Caco-2 (cell line): Measurements from ENCODE around the gene SLC8A2. TPM values are rescaled to one million over a fixed set of nuclear protein-coding genes. Genes with fewer than 3 reads are reported as not detected.

Experiments
- BruUV-seq: library from RNA; stranded (reverse); fragments of 400-500 nt; replicated peaks from 2 replicates; lab custom pipeline; 2021; lab: Mats Ljungman, UMichigan
- CTCF ChIA-PET: fragments of 300-600 bp; sonication (Branson Sonifier 250); formaldehyde crosslinking; loops from one replicate; lab custom pipeline; 2022; ENCODE audit warnings: antibody characterized with exemption; lab: Charles Lee
- POLR2A ChIA-PET: fragments of 300-600 bp; sonication (Branson Sonifier 250); formaldehyde crosslinking; loops from one replicate; lab custom pipeline; 2022; ENCODE audit warnings: antibody characterized with exemption; lab: Charles Lee
- DNase-seq, 2 experiments: peaks; one replicate each; pipeline versions ENCODE4 v3.0.0 to v3.0.0-alpha.2; 2020 to 2022
- H3K27me3 ChIP-seq: replicated peaks from 2 replicates; pipeline ENCODE4 v1.6.0; 2011; ENCODE audit warnings: low read length; ENCODE audit not compliant: control insufficient read depth, insufficient read depth
- H3K36me3 ChIP-seq: 2 replicates; pipeline ENCODE4 v1.5.1; 2011; ENCODE audit warnings: low read length; ENCODE audit not compliant: control insufficient read depth, insufficient read depth
- H3K4me1 ChIP-seq: fragments of 250-450 bp; sonication (Bioruptor Pico); 2 replicates; pipeline ENCODE4 v1.5.1; 2020; ENCODE audit warnings: mild to moderate bottlenecking
- H3K4me3 ChIP-seq: 2 replicates; pipeline ENCODE4 v1.5.1; 2011; ENCODE audit warnings: low read depth, mild to moderate bottlenecking, control low read depth, low read length
- H3K9me3 ChIP-seq: fragments of 250-450 bp; sonication (Bioruptor Pico); 2 replicates; pipeline ENCODE4 v1.5.1; 2020; ENCODE audit warnings: mild to moderate bottlenecking, moderate library complexity
- H3K27ac Mint-ChIP-seq: one replicate; pipeline ENCODE4 v1.8.0; 2022; ENCODE audit warnings: mixed read lengths; ENCODE audit not compliant: unreplicated experiment
- H3K27me3 Mint-ChIP-seq: one replicate; pipeline ENCODE4 v1.8.0; 2022; ENCODE audit warnings: mixed read lengths; ENCODE audit not compliant: insufficient read depth, unreplicated experiment
- H3K36me3 Mint-ChIP-seq: one replicate; pipeline ENCODE4 v1.8.0; 2022; ENCODE audit warnings: mild to moderate bottlenecking, mixed read lengths; ENCODE audit not compliant: insufficient read depth, unreplicated experiment
- H3K4me1 Mint-ChIP-seq: one replicate; pipeline ENCODE4 v1.8.0; 2022; ENCODE audit warnings: low read depth, mixed read lengths; ENCODE audit not compliant: unreplicated experiment
- H3K4me3 Mint-ChIP-seq: one replicate; pipeline ENCODE4 v1.8.0; 2022; ENCODE audit warnings: mild to moderate bottlenecking, moderate library complexity, mixed read lengths; ENCODE audit not compliant: unreplicated experiment
- H3K9me3 Mint-ChIP-seq: one replicate; pipeline ENCODE4 v1.8.0; 2022; ENCODE audit warnings: mixed read lengths; ENCODE audit not compliant: unreplicated experiment
- intact Hi-C: fragments of 100-400 bp; cut with micrococcal nuclease; formaldehyde crosslinking; loops from one replicate; pipeline ENCODE4 v1.10.0; 2022; ENCODE audit not compliant: unreplicated experiment
- total RNA-seq: library from RNA; stranded (reverse); gene quantifications from 2 replicates; pipeline ENCODE4 v1.2.3, GENCODE V29; 2022
- TF ChIP-seq, protein P1 (sequence below), 2 experiments: fragments of 200-600 bp in 1 of 2; IDR thresholded peaks; 1 replicate in 1 of 2; 2 replicates in 1 of 2; pipeline versions ENCODE4 v1.5.1 to v1.8.0; 2011 to 2022; ENCODE audit warnings: antibody characterized with exemption in 1 of 2, control low read depth in 1 of 2, inconsistent platforms in 1 of 2, low read depth in 1 of 2, low read length in 1 of 2, mild to moderate bottlenecking in 1 of 2, moderate library complexity in 1 of 2; ENCODE audit not compliant: insufficient read depth in 1 of 2, severe bottlenecking in 1 of 2, unreplicated experiment in 1 of 2

The SLC8A2 gene
- total RNA-seq, 1 experiment from 2014 or later: 1.2 TPM

DNA sequence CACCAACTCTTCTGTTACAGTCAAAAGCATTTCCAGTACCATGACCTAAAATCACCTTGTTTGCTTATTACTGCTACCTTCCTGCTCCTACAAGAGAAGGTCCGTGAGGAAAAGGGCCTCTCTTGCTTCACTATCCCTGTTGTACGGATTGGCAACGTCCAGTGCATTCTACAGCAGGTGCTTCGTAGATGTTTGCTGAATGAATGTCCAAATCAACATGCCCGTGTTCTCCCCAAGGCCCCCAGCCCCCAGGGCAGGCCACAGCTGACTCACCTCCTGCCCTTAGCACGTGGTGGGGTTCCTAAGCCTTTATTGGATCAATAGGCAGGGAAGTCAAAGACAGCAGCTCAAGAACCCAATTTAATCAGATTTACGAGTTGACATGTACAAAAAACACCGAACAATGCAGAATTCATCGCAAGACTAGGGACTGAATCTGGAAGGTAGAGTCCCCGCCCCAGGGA lies 48.7 kb upstream of the SLC8A2 start:
- Mint-ChIP-seq H3K36me3 (peaks cover 2% of the 10 kb centered on the region), H3K9me3 (no peaks in the 10 kb centered on the region), H3K27ac (no peak overlapping the region), H3K4me1 (peaks cover 6% of the 10 kb centered on the region), H3K27me3 (no peaks in the 10 kb centered on the region), H3K4me3 (no peak overlapping the region)
- no peaks in the 10 kb centered on the region for H3K36me3 ChIP-seq
- H3K27me3 ChIP-seq: no peaks in the 10 kb centered on the region
- ChIA-PET CTCF (interaction anchor here (0.9 to 1.5 kb wide), 3 partner anchors 9 to 90 kb away, joined by 3 to 6 read pairs (median 4); no protein-coding TSS in a partner anchor), POLR2A (interaction anchor here (0.6 kb wide), 1 partner anchor 8 kb away, joined by 8 read pairs; no protein-coding TSS in a partner anchor)
- no peak overlapping the region for H3K4me3 ChIP-seq
- BruUV-seq: no TSS peak
- no peak for DNase-seq
- intact Hi-C loops: no loop called here
- 0 out of 2 replicates have a peak, but pooled peaks cover 3% of the 10 kb centered on the region for H3K4me1 ChIP-seq
- no peaks in the 10 kb centered on the region for H3K9me3 ChIP-seq
- TF ChIP-seq, protein P1, sequence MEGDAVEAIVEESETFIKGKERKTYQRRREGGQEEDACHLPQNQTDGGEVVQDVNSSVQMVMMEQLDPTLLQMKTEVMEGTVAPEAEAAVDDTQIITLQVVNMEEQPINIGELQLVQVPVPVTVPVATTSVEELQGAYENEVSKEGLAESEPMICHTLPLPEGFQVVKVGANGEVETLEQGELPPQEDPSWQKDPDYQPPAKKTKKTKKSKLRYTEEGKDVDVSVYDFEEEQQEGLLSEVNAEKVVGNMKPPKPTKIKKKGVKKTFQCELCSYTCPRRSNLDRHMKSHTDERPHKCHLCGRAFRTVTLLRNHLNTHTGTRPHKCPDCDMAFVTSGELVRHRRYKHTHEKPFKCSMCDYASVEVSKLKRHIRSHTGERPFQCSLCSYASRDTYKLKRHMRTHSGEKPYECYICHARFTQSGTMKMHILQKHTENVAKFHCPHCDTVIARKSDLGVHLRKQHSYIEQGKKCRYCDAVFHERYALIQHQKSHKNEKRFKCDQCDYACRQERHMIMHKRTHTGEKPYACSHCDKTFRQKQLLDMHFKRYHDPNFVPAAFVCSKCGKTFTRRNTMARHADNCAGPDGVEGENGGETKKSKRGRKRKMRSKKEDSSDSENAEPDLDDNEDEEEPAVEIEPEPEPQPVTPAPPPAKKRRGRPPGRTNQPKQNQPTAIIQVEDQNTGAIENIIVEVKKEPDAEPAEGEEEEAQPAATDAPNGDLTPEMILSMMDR (IDR thresholded peaks at IDR 0.05; ENCODE audit: insufficient read depth in 1 of 2, low read depth in 1 of 2, low read length in 1 of 2, severe bottlenecking in 1 of 2, unreplicated experiment in 1 of 2): no peak

DNA sequence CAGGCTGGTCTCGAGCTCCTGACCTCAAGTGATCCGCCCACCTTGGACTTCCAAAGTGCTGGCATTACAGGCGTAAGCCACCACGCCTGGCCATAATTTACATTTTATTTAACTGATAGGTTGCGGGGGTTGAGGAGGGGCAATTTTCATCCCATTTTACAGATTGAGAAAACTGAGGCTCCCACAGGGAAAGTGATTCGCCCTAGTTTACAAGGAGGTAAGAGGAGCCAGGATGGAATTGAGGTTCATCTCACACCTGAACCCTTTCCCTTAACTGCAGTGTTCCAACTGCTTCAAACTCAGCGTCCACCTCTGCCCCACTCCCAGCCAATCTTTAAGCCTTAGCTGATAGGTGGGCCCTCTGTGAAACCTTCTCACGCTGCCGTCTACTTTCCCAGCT lies 47.2 kb upstream of the SLC8A2 start:
- CTCF ChIA-PET: interaction anchor here (1.6 kb wide), 1 partner anchor 82 kb away, joined by 5 read pairs; no protein-coding TSS in a partner anchor

DNA sequence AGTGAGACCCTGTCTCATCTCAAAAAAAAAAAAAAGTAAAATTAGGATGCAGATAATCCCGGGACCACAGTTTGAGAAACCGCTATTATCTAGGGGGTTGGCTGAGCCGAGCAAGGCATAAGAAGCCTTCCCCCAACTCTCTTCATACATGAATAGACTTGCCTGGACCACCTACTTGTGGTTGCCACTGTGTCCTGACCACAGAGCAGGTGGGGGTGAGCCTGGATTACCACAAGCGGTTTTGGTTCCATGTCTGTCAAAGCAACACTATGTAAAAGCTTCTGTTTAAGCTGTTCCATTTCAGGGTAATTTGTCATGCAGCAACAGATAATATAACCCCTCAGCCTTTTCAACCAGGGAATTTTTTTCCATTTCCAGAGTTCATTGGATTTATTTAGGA lies 46.4 kb upstream of the SLC8A2 start:
- POLR2A ChIA-PET: no interaction called here

More for the DNA sequence above, 47.2 kb upstream of the SLC8A2 start:
- Mint-ChIP-seq H3K27ac (no peak overlapping the region), H3K4me1 (peaks cover 16% of the 10 kb centered on the region), H3K36me3 (peaks cover 15% of the 10 kb centered on the region), H3K4me3 (no peak overlapping the region), H3K9me3 (no peaks in the 10 kb centered on the region), H3K27me3 (no peaks in the 10 kb centered on the region)
- no peaks in the 10 kb centered on the region for H3K36me3 ChIP-seq
- 0 out of 2 replicates have a peak, but pooled peaks cover 3% of the 10 kb centered on the region for H3K4me1 ChIP-seq
- DNase-seq: no peak
- POLR2A ChIA-PET: no interaction called here
- no peaks in the 10 kb centered on the region for H3K9me3 ChIP-seq
- H3K27me3 ChIP-seq: no peaks in the 10 kb centered on the region
- H3K4me3 ChIP-seq: no peak overlapping the region
- no TSS peak for BruUV-seq
- TF ChIP-seq, protein P1 (IDR thresholded peaks at IDR 0.05; ENCODE audit: insufficient read depth in 1 of 2, low read depth in 1 of 2, low read length in 1 of 2, severe bottlenecking in 1 of 2, unreplicated experiment in 1 of 2): no peak
- intact Hi-C loops: no loop called here

More for the DNA sequence above, 46.4 kb upstream of the SLC8A2 start:
- Histone ChIP-seq H3K36me3 (no peaks in the 10 kb centered on the region), H3K4me3 (no peak overlapping the region), H3K9me3 (no peaks in the 10 kb centered on the region), H3K27me3 (no peaks in the 10 kb centered on the region), H3K4me1 (peaks cover 6% of the 10 kb centered on the region)
- Mint-ChIP-seq H3K27me3 (no peaks in the 10 kb centered on the region), H3K36me3 (peaks cover 15% of the 10 kb centered on the region), H3K27ac (no peak overlapping the region), H3K4me3 (no peak overlapping the region), H3K9me3 (no peaks in the 10 kb centered on the region), H3K4me1 (peaks cover 23% of the 10 kb centered on the region)
- CTCF ChIA-PET: interaction anchor here (1.6 kb wide), 1 partner anchor 81 kb away, joined by 5 read pairs; no protein-coding TSS in a partner anchor
- intact Hi-C loops: no loop called here
- DNase-seq: no peak
- BruUV-seq: no TSS peak
- TF ChIP-seq, protein P1 (IDR thresholded peaks at IDR 0.05; ENCODE audit: insufficient read depth in 1 of 2, low read depth in 1 of 2, low read length in 1 of 2, severe bottlenecking in 1 of 2, unreplicated experiment in 1 of 2): no peak
